ENCODE data around the gene TMC7.

TMC7 gene

DNA sequence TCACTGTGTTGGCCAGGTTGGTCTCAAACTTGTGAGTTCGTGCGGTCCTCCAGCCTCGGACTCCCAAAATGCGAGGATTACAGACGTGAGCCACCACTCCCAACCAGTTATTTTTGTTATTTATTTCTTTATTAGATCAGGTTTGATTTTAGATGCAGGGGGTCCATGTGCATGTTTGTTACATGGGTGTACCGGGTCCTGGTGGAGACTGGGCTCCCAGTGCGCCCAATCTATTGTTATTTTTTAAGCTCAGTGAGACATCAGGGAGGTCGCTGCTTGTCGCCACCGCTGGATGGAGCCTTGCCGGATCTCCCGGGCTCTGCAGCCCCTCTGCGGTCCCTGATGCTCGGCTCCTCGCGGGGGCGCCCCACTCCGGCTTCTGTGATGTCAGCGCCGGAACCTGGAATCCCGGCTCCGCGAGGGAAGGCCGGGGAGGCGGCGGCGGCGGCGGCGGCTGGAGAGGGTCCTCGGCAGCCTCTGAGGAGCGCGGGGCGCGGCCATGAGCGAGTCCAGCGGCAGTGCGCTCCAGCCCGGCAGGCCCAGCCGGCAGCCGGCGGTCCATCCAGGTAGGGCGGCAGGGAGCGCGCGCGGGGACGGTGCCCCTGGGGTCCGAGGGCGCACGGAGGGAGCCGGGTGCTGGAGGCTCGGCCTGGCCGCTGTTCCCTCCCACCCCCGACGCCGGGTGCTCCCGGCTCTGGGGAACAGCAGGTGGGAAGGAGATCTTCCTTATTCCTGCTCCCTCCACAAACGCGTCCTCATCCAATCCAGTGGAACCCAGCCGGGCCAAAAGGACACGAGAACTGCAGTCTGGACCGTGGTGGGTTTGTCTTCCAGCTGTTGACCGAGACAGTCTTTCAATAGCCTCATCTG, at the start of gene TMC7:
Gene TMC7, plus strand, starts transcription at position 370 of the 870 bp plus-strand sequence. Its CDS starts 130 bp downstream, at position 500.
- Histone ChIP-seq H3K9me3 (ENCODE audit: control insufficient read depth, insufficient read depth, low read length) (no peaks in the 10 kb centered on the region), H3K4me3 (ENCODE audit: low read length) (peak within 1 kb of the TSS; percentile 60; the same call in 1 of the 2 replicates), H3K4me1 (ENCODE audit: control insufficient read depth, insufficient read depth, low read length) (no peaks in the 10 kb centered on the region), H3K27ac (ENCODE audit: low read length) (no peak within 1 kb of the TSS), H3K27me3 (ENCODE audit: control insufficient read depth, insufficient read depth, low read length) (no peaks in the 10 kb centered on the region), H3K36me3 (ENCODE audit: control insufficient read depth, insufficient read depth, low read length) (no peaks in the 10 kb centered on the region)
- DNase-seq (ENCODE audit: low read depth, low spot score), result peak; percentile 81
- no CpG with 5 or more reads among the region's 64 CpGs for WGBS (ENCODE audit: insufficient coverage, insufficient read length)

DNA sequence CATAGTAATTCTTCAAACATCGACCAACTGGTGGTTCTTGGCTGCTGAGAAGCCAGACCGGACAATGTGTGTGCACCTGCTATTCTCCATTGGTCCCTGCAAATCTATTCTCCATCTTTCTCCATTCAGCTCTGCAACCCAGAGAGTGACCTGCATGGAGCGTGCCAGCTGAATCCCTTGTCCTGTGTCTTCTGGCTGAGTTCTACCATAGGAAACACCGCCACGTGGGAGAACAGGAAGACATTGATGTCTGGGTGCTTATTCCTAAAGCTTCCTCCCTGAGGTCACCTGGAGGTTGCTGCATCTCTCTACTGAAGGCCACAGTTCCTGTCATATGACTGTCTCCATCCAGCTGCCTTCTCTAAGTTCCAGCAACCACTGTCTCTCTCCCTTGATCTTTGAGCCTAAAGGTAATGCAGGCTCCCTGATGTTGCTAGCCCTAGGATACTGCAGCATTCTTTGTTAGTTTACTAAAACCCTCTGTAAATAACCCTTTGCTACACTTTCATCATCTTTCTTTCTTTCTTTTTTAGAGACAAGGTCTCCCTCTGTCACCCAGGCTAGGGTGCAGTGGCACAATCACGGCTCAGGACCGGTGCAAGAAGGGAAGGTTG, 46.9 kb upstream of the TMC7 start:
- Histone ChIP-seq H3K27me3 (ENCODE audit: control insufficient read depth, insufficient read depth, low read length) (no peaks in the 10 kb centered on the region), H3K4me3 (ENCODE audit: low read length) (no peak overlapping the region), H3K36me3 (ENCODE audit: control insufficient read depth, insufficient read depth, low read length) (no peaks in the 10 kb centered on the region), H3K27ac (ENCODE audit: low read length) (no peak overlapping the region), H3K4me1 (ENCODE audit: control insufficient read depth, insufficient read depth, low read length) (no peaks in the 10 kb centered on the region), H3K9me3 (ENCODE audit: control insufficient read depth, insufficient read depth, low read length) (no peaks in the 10 kb centered on the region)
- WGBS (ENCODE audit: insufficient coverage, insufficient read length), result no CpG with 5 or more reads among the region's 7 CpGs
- DNase-seq (ENCODE audit: low read depth, low spot score), result no peak

DNA sequence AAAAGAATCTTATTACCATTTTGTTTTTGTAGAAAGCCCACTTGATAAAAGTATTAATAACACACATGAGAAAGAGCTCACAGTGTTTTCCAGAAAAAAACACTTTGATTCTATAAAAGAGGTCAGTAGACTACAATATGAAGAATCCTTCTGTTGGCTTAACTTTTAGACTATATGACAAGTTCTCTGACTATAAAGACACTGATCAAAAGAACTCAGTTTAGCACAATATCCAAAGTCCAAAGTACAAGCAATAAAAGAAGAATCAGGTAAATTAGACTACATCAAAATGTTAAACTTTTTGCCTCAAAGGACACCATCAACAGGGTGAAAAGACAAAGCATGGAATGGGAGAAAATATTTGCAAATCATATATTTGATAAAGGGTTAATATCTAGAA, 46.3 kb upstream of the TMC7 start:
- Histone ChIP-seq H3K27me3 (ENCODE audit: control insufficient read depth, insufficient read depth, low read length) (no peaks in the 10 kb centered on the region), H3K27ac (ENCODE audit: low read length) (no peak overlapping the region), H3K4me3 (ENCODE audit: low read length) (no peak overlapping the region), H3K36me3 (ENCODE audit: control insufficient read depth, insufficient read depth, low read length) (no peaks in the 10 kb centered on the region), H3K4me1 (ENCODE audit: control insufficient read depth, insufficient read depth, low read length) (no peaks in the 10 kb centered on the region), H3K9me3 (ENCODE audit: control insufficient read depth, insufficient read depth, low read length) (no peaks in the 10 kb centered on the region)
- DNase-seq (ENCODE audit: low read depth, low spot score), result no peak

DNA sequence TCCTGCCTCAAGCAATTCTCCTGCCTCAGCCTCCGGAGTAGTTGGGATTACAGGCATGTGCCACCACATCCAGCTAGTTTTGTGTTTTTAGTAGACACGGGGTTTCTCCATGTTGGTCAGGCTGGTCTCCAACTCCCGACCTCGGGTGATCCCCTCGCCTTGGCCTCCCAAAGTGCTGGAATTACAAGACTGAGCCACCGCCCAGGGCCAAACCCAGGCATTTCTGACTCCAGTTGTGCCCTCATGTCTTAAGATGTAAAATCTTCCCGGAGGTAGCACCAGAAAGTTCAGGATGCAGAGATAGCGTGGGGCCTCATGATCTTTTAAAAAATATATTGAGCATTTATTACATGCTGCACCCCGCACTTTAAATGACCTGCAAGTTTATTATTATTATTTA, 44.7 kb upstream of the TMC7 start:
- H3K4me3 ChIP-seq (ENCODE audit: low read length), result no peak overlapping the region
- H3K27ac ChIP-seq (ENCODE audit: low read length), result no peak overlapping the region
- no CpG with 5 or more reads among the region's 9 CpGs for WGBS (ENCODE audit: insufficient coverage, insufficient read length)
- no peak for DNase-seq (ENCODE audit: low read depth, low spot score)
- no peaks in the 10 kb centered on the region for H3K4me1 ChIP-seq (ENCODE audit: control insufficient read depth, insufficient read depth, low read length)
- no peaks in the 10 kb centered on the region for H3K9me3 ChIP-seq (ENCODE audit: control insufficient read depth, insufficient read depth, low read length)
- H3K36me3 ChIP-seq (ENCODE audit: control insufficient read depth, insufficient read depth, low read length), result no peaks in the 10 kb centered on the region
- no peaks in the 10 kb centered on the region for H3K27me3 ChIP-seq (ENCODE audit: control insufficient read depth, insufficient read depth, low read length)

DNA sequence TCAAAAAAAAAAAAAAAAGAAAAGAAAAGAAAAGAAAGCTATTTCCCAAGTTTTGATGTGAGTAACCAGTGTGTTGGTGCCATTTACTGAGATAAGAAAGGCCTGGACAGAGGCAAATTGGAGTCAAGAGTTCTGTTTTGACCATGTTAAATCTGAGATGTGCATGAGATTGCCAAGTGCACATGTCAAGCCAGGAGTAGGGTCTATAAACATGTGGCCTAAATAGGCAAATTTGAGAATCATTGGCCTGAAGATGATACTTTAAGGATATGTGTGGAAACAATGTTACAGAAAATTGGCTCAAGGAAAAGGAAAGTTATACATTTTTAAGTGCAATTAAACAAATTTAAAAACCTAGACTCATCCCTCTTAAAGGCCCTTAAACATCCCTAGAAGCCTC, 42.3 kb upstream of the TMC7 start:
- no peak for DNase-seq (ENCODE audit: low read depth, low spot score)
- H3K4me1 ChIP-seq (ENCODE audit: control insufficient read depth, insufficient read depth, low read length), result no peaks in the 10 kb centered on the region
- no peaks in the 10 kb centered on the region for H3K36me3 ChIP-seq (ENCODE audit: control insufficient read depth, insufficient read depth, low read length)
- no peaks in the 10 kb centered on the region for H3K9me3 ChIP-seq (ENCODE audit: control insufficient read depth, insufficient read depth, low read length)
- H3K27ac ChIP-seq (ENCODE audit: low read length), result no peak overlapping the region
- H3K27me3 ChIP-seq (ENCODE audit: control insufficient read depth, insufficient read depth, low read length), result no peaks in the 10 kb centered on the region
- H3K4me3 ChIP-seq (ENCODE audit: low read length), result no peak overlapping the region

DNA sequence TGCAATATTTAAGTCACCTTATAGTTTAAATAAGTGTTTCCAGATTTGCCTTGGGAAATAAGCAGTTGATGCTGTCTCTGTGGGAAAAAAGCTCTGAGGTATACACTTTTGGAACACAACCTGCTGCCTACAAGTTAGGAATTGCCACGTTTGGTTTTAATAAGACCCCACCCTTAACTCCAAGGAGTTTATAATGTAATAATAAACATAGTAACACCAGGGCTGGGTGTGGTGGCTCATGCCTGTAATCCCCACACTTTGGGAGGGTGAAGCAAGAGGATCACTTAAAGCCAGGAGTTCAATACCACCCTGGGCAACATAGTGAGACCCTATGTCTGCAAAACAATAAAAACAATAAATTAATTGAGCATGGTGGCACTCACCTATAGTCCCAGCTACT, 41.7 kb upstream of the TMC7 start:
- Histone ChIP-seq H3K27ac (ENCODE audit: low read length) (no peak overlapping the region), H3K4me1 (ENCODE audit: control insufficient read depth, insufficient read depth, low read length) (no peaks in the 10 kb centered on the region), H3K4me3 (ENCODE audit: low read length) (no peak overlapping the region), H3K27me3 (ENCODE audit: control insufficient read depth, insufficient read depth, low read length) (no peaks in the 10 kb centered on the region), H3K9me3 (ENCODE audit: control insufficient read depth, insufficient read depth, low read length) (no peaks in the 10 kb centered on the region), H3K36me3 (ENCODE audit: control insufficient read depth, insufficient read depth, low read length) (no peaks in the 10 kb centered on the region)
- no peak for DNase-seq (ENCODE audit: low read depth, low spot score)
- no CpG with 5 or more reads among the region's 1 CpG for WGBS (ENCODE audit: insufficient coverage, insufficient read length)

DNA sequence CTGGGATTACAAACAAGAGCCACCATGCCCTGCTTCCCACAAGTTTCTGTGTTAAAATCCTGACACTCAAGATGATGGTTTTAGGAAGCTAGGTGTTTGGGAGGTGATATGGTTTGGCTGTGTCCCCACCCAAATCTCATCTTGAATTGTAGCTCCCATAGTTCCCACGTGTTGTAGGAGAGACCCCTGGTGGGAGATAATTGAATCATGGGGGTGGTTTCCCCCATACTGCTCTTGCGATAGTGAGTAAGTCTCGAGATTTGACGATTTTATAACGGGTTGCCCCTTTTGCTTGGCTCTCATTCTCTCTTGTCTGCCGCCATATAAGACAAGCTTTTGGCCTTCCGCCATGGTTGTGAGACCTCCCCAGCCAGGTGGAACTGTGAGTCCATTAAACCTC, 40.3 kb upstream of the TMC7 start:
- no peaks in the 10 kb centered on the region for H3K9me3 ChIP-seq (ENCODE audit: control insufficient read depth, insufficient read depth, low read length)
- WGBS (ENCODE audit: insufficient coverage, insufficient read length), result no CpG with 5 or more reads among the region's 7 CpGs
- H3K4me3 ChIP-seq (ENCODE audit: low read length), result no peak overlapping the region
- no peak for DNase-seq (ENCODE audit: low read depth, low spot score)
- no peaks in the 10 kb centered on the region for H3K36me3 ChIP-seq (ENCODE audit: control insufficient read depth, insufficient read depth, low read length)
- H3K27ac ChIP-seq (ENCODE audit: low read length), result no peak overlapping the region
- no peaks in the 10 kb centered on the region for H3K4me1 ChIP-seq (ENCODE audit: control insufficient read depth, insufficient read depth, low read length)
- H3K27me3 ChIP-seq (ENCODE audit: control insufficient read depth, insufficient read depth, low read length), result no peaks in the 10 kb centered on the region

DNA sequence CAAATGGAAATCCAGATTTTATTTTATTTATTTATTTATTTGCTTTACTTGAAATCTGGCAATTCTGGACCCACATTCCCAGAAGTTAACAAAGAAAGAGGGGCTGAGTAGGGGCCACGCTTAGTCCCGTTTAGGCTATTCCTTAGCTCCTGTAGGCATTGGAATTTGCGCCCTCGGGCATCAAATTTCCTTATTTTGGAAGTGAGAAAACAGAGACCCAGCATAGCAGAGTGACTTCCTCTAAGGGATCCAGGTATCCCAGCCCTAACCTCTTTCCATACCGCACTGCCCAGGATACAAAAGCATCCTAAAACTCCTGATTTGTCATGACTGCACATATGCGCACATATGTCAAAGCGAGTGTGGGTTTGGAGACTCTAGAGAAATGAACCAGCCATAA, 38.5 kb upstream of the TMC7 start:
- no peaks in the 10 kb centered on the region for H3K4me1 ChIP-seq (ENCODE audit: control insufficient read depth, insufficient read depth, low read length)
- H3K27ac ChIP-seq (ENCODE audit: low read length), result no peak overlapping the region
- DNase-seq (ENCODE audit: low read depth, low spot score), result no peak
- H3K4me3 ChIP-seq (ENCODE audit: low read length), result no peak overlapping the region
- H3K36me3 ChIP-seq (ENCODE audit: control insufficient read depth, insufficient read depth, low read length), result no peaks in the 10 kb centered on the region
- no CpG with 5 or more reads among the region's 7 CpGs for WGBS (ENCODE audit: insufficient coverage, insufficient read length)
- no peaks in the 10 kb centered on the region for H3K9me3 ChIP-seq (ENCODE audit: control insufficient read depth, insufficient read depth, low read length)
- no peaks in the 10 kb centered on the region for H3K27me3 ChIP-seq (ENCODE audit: control insufficient read depth, insufficient read depth, low read length)

DNA sequence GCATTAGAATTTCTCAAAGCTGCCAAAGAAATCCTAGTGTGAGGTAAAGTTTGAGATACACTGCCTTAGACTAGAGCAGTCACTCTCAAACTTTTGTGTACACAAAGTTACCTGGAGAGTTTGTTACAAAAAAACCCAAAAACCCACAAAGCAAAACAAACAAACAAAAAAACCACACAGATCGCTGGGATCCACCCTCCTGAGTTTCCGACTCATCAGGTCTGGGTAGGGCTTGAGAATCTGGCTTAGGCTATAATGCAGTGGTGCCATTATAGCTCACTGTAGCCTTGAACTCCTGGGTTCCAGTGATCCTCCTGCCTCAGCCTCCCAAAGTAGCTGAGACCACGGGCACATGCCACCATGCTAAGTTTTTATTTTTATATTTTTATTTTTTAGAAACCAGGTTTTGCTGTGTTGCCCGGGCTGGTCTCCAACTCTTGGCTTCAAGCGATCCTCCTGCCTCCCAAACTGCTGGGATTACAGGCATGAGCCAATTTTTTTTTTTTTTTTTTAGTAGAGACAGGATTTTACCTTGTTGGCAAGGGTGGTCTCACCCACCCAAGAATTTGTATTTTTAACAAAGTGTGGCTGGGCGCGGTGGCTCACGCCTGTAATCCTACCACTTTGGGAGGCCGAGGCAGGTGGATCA, 35.2 kb upstream of the TMC7 start:
- H3K36me3 ChIP-seq (ENCODE audit: control insufficient read depth, insufficient read depth, low read length), result no peaks in the 10 kb centered on the region
- no peak overlapping the region for H3K27ac ChIP-seq (ENCODE audit: low read length)
- H3K9me3 ChIP-seq (ENCODE audit: control insufficient read depth, insufficient read depth, low read length), result no peaks in the 10 kb centered on the region
- no peak for DNase-seq (ENCODE audit: low read depth, low spot score)
- no peaks in the 10 kb centered on the region for H3K4me1 ChIP-seq (ENCODE audit: control insufficient read depth, insufficient read depth, low read length)
- WGBS (ENCODE audit: insufficient coverage, insufficient read length), result no CpG with 5 or more reads among the region's 9 CpGs
- no peak overlapping the region for H3K4me3 ChIP-seq (ENCODE audit: low read length)
- H3K27me3 ChIP-seq (ENCODE audit: control insufficient read depth, insufficient read depth, low read length), result no peaks in the 10 kb centered on the region

DNA sequence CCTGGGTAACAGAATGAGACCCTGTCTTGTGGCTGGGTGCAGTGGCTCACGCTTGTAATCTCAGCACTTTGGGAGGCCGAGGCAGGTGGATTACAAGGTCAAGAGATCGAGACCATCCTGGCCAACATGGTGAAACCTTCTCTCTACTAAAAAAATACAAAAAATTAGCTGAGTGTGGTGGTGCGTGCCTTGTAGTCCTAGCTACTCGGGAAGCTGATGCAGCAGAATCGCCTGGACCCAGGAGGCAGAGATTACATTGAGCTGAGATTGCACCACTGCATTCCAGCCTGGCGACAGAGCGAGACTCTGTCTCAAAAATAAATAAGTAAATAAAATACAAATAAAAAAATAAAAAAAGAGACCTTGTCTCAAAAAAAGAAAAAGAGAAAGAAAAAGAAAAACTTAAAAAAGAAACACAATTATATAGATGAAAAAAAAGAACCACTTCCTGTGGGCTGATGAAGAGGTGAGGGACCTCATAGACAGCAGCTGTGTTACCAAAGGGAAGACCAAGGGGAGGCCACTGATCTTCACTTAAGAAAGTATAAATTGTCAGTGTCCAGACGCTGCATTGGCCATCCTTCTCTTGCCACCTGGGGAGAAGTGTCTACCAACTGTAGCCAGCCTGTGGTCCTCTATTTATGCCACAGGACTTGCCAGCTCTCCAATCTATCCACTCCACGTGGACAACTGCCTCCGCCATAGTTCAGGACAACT, 33.1 kb upstream of the TMC7 start:
- H3K36me3 ChIP-seq (ENCODE audit: control insufficient read depth, insufficient read depth, low read length), result no peaks in the 10 kb centered on the region
- H3K27me3 ChIP-seq (ENCODE audit: control insufficient read depth, insufficient read depth, low read length), result no peaks in the 10 kb centered on the region
- no peak for DNase-seq (ENCODE audit: low read depth, low spot score)
- no CpG with 5 or more reads among the region's 11 CpGs for WGBS (ENCODE audit: insufficient coverage, insufficient read length)
- no peak overlapping the region for H3K4me3 ChIP-seq (ENCODE audit: low read length)
- H3K9me3 ChIP-seq (ENCODE audit: control insufficient read depth, insufficient read depth, low read length), result no peaks in the 10 kb centered on the region
- no peak overlapping the region for H3K27ac ChIP-seq (ENCODE audit: low read length)
- no peaks in the 10 kb centered on the region for H3K4me1 ChIP-seq (ENCODE audit: control insufficient read depth, insufficient read depth, low read length)
